Heart left ventricle (tissue), 16 donors: ENCODE measurements around the gene TGFBRAP1. TPM values are rescaled to one million over a fixed set of nuclear protein-coding genes. Genes with fewer than 3 reads are reported as not detected.

ENCODE experiments used
- ATAC-seq, 4 donors: fragments of 200-7000 bp; cut with Tn5 transposase; one replicate each; pipeline ENCODE4 v1.9.1; 2020 to 2022; ENCODE audit warnings: moderate library complexity in 4 of 4, mild to moderate bottlenecking in 3 of 4, moderate number of reproducible peaks in 1 of 4
- DNase-seq, 5 donors: peaks; one replicate each; pipeline ENCODE4 v3.0.0-alpha.2; 2020
- H3K27ac ChIP-seq, 12 donors: fragments of 200-600 bp; sonication (generic) in 4 of 12; one replicate each; pipeline versions ENCODE4 v1.5.0 to v1.8.0; 2016 to 2022; ENCODE audit warnings: mild to moderate bottlenecking in 2 of 12
- H3K27me3 ChIP-seq, 9 donors: fragments of 200-600 bp; sonication (generic) in 2 of 9; one replicate each; pipeline versions ENCODE4 v1.5.1 to v1.8.0; 2016 to 2022; ENCODE audit warnings: mild to moderate bottlenecking in 3 of 9
- H3K36me3 ChIP-seq, 9 donors: fragments of 200-600 bp; sonication (generic) in 2 of 9; one replicate each; pipeline versions ENCODE4 v1.5.0 to v1.8.0; 2018 to 2022; ENCODE audit warnings: mild to moderate bottlenecking in 2 of 9
- H3K4me1 ChIP-seq, 12 donors: fragments of 200-600 bp; sonication (generic) in 4 of 12; one replicate each; pipeline versions ENCODE4 v1.5.0 to v1.8.0; 2016 to 2022; ENCODE audit warnings: mild to moderate bottlenecking in 3 of 12
- H3K4me3 ChIP-seq, 12 donors: fragments of 200-600 bp; sonication (generic) in 4 of 12; one replicate each; pipeline versions ENCODE4 v1.5.0 to v1.8.0; 2017 to 2022; ENCODE audit warnings: mild to moderate bottlenecking in 9 of 12, moderate library complexity in 4 of 12
- H3K9me3 ChIP-seq, 12 donors: fragments of 200-600 bp; sonication (generic) in 4 of 12; one replicate each; pipeline versions ENCODE4 v1.5.0 to v1.8.0; 2016 to 2022; ENCODE audit warnings: mild to moderate bottlenecking in 1 of 12
- POLR2A ChIP-seq, 2 donors: fragments of 450-650 bp; IDR thresholded peaks; one replicate each; pipeline ENCODE4 v1.6.1; 2017; ENCODE audit warnings: antibody characterized with exemption in 2 of 2, mild to moderate bottlenecking in 2 of 2, moderate library complexity in 2 of 2
- WGBS, 4 donors: extraction: QIAGEN DNeasy Blood & Tissue Kit in 2 of 4; methylation state at CpG; one replicate each; pipeline versions ENCODE4 v1.1.5 to v1.1.7; 2013 to 2018; 5-methylcytosine and 5-hydroxymethylcytosine counted together
- intact Hi-C, 10 donors: fragments of 100-400 bp; cut with DNase I; formaldehyde crosslinking; loops; one replicate each; pipeline versions ENCODE4 v1.11.1 to v1.14.2; 2022
- polyA plus RNA-seq, 2 donors: library from polyadenylated mRNA; stranded (reverse); fragments of 200-250 nt; gene quantifications; one replicate each; pipeline ENCODE4 v1.2.3, GENCODE V29; 2013
- total RNA-seq, 9 donors: library from RNA; depleted of rRNA in 2 of 9; stranded (reverse); fragments of >200 nt in 2 of 9; fragmentation: NEBNext Ultra II Directional in 3 of 9; extraction: Animal tissue kit (Norgen Biotek cat#: 25700) in 3 of 9; gene quantifications; one replicate each; pipeline versions ENCODE4 v1.1.0 to v1.2.4, GENCODE V29; 2016 to 2023
- TF ChIP-seq, protein P1 (sequence below), 12 donors: fragments of 200-600 bp; sonication (generic) in 4 of 12; IDR thresholded peaks; one replicate each; pipeline versions ENCODE4 v1.5.0 to v1.8.0; 2018 to 2022; ENCODE audit warnings: antibody characterized with exemption in 12 of 12, mild to moderate bottlenecking in 5 of 12
- donor health status: ischemic (EF 13 %, LVEDD 7.1; RV severe dilation, severe dysfunction).
- donor health status: healthy with polysubstance abuse.
- donor health status: DM: no; HTN: yes; CAD: no.
- donor health status: DM: no; HTN: no; CAD: no.
- donor health status: ischemic (EF 25% LVEDD 6.9; RV normal size, moderate dysfunction).
- donor health status: ischemic (EF 25% LVEDD 5.7; RV mildly dilated, moderate dysfunction).
- donor health status: healthy.
- donor health status: DM: yes; HTN: yes; CAD: no.
- donor health status: ischemic (EF 35%, LVEDD 5.7; RV mildly dilated, moderate dysfunction).
- donor health status: nonischemic (EF 11% LVEDD 7.7; RV severe dilation, severe dysfunction).
- donor health status: DM: yes; HTN: yes; CAD: no.
- donor health status: PGD.
- donor health status: ischemic (EF 29% LVEDD 5.4; RV normal size, mild dysfunction).
- donor health status: nonischemic (EF 23%, LVEDD 6.1; RV moderate dilation, normal function).

The TGFBRAP1 gene
- total and polyA plus RNA-seq, 11 donors, result 1.8 to 20.0 (median 10.8) TPM

DNA sequence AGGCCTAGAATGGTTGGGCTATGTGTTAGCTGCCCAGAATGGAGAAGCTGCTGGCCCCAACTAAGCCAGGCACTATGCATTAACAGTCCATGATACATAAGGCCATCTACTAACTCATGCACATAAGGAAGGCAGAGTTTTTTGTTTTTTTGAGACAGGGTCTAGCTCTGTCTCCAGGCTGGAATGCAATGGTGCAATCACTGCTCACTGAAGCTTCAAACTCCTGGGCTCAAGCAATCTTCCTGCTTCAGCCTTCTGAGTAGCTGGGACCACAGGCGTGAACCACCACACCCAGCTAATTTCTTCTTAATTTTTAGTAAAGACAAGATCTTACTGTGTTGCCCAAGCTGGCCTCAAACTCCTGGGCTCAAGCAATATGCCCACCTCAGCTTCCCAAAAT, 50.4 kb downstream of the TGFBRAP1 start:
- ATAC-seq (no peak), DNase-seq (no peak)
- TF ChIP-seq POLR2A (IDR thresholded peaks at IDR 0.05), result no peak
- TF ChIP-seq, protein P1, sequence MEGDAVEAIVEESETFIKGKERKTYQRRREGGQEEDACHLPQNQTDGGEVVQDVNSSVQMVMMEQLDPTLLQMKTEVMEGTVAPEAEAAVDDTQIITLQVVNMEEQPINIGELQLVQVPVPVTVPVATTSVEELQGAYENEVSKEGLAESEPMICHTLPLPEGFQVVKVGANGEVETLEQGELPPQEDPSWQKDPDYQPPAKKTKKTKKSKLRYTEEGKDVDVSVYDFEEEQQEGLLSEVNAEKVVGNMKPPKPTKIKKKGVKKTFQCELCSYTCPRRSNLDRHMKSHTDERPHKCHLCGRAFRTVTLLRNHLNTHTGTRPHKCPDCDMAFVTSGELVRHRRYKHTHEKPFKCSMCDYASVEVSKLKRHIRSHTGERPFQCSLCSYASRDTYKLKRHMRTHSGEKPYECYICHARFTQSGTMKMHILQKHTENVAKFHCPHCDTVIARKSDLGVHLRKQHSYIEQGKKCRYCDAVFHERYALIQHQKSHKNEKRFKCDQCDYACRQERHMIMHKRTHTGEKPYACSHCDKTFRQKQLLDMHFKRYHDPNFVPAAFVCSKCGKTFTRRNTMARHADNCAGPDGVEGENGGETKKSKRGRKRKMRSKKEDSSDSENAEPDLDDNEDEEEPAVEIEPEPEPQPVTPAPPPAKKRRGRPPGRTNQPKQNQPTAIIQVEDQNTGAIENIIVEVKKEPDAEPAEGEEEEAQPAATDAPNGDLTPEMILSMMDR (IDR thresholded peaks at IDR 0.05), result no peak
- WGBS, 4 donors, result 94 to 100% (median 96%) methylated on average over 1 of the region's 1 CpG
- Histone ChIP-seq H3K36me3 (peaks cover 0 to 100% (median 83%) of the 10 kb centered on the region in 9 donors), H3K27ac (no peak overlapping the region), H3K4me1 (no peaks in the 10 kb centered on the region), H3K4me3 (no peak overlapping the region), H3K27me3 (no peaks in the 10 kb centered on the region), H3K9me3 (no peaks in the 10 kb centered on the region)
- intact Hi-C loops, result no loop called here

DNA sequence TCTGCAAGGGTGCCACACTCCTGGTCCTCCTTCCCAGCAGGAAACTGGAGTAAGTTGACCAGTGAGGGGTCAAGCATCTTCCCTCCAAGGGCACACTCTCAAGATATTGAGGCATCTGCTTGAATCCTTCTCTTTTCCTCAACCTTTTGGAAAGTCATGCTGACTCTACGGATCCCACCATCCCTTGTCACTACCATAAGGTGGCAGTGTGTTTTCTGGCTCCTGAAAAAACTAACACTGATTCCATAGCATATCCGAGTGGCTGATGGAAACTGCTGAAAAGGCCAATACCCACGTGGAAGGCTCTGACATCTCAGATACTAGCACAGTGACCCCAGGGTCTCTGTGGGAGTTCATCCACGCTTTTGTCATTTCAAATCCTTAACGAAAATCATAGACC, 50.9 kb downstream of the TGFBRAP1 start:
- DNase-seq (no peak), ATAC-seq (no peak)
- H3K36me3 ChIP-seq, result peaks cover 0 to 100% (median 83%) of the 10 kb centered on the region in 9 donors
- H3K27ac ChIP-seq, result no peak overlapping the region
- no peaks in the 10 kb centered on the region for H3K9me3 ChIP-seq
- H3K27me3 ChIP-seq, result no peaks in the 10 kb centered on the region
- H3K4me1 ChIP-seq, result no peaks in the 10 kb centered on the region
- WGBS, 4 donors, result 60 to 70% (median 66%) methylated on average over 5 of the region's 5 CpGs
- TF ChIP-seq, protein P1 (IDR thresholded peaks at IDR 0.05), result no peak
- TF ChIP-seq POLR2A (IDR thresholded peaks at IDR 0.05), result no peak
- intact Hi-C loops, result no loop called here
- H3K4me3 ChIP-seq, result no peak overlapping the region

DNA sequence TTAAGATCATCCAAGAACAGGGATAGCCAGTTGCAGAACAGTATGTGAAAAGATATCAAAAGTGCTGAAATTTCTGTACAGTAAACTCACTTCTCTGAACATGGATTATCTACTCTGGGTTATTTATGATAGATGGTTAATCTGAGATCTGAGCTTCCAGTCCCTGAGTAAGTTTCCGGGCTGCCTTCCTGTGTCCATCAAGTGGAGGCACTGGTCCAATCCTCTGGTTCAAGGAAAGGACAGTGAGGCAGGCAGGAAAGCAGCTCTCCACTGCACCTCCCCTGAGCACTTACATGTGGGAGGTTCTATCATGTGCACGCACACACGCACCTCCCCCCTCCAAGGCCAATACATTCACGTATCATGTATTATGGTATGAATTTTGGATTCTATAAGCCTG, 55.5 kb downstream of the TGFBRAP1 start:
- ATAC-seq (peak in 1 of 4 donors; percentile 49), DNase-seq (no peak)
- peaks cover 0 to 100% (median 93%) of the 10 kb centered on the region in 9 donors for H3K36me3 ChIP-seq
- TF ChIP-seq, protein P1 (IDR thresholded peaks at IDR 0.05), result no peak
- no peak for TF ChIP-seq POLR2A (IDR thresholded peaks at IDR 0.05)
- no peak overlapping the region for H3K4me3 ChIP-seq
- H3K27me3 ChIP-seq, result no peaks in the 10 kb centered on the region
- H3K4me1 ChIP-seq, result no peaks in the 10 kb centered on the region
- H3K9me3 ChIP-seq, result no peaks in the 10 kb centered on the region
- 53 to 70% (median 64%) methylated on average over 4 of the region's 4 CpGs for WGBS, 4 donors
- intact Hi-C loops, result no loop called here
- no peak overlapping the region for H3K27ac ChIP-seq

DNA sequence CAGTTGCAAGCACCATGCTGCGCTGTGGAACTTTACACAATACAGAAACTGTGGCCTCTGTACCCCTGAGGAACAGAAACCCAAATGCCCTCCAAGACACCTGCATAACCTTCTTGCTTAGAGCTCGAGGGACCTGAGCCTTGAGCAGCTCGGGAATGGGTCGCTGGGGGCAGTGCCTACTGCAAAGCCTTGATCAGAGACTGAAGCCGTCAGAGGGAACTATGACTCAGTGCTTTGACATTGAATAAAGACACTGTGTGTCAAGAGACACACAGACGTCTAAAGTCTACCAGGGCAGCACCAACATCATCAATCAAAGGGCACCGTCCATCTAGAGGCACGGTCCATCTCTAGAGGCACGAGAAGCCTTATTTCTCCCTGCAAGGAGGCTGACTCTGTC, 57.4 kb downstream of the TGFBRAP1 start:
- intact Hi-C loops, result no loop called here
- H3K27ac ChIP-seq, result no peak overlapping the region
- peaks cover 0 to 100% (median 95%) of the 10 kb centered on the region in 9 donors for H3K36me3 ChIP-seq
- ATAC-seq, result no peak
- no peaks in the 10 kb centered on the region for H3K27me3 ChIP-seq
- no peaks in the 10 kb centered on the region for H3K4me1 ChIP-seq
- no peak for DNase-seq
- no peaks in the 10 kb centered on the region for H3K9me3 ChIP-seq
- TF ChIP-seq, protein P1 (IDR thresholded peaks at IDR 0.05), result no peak
- no peak for TF ChIP-seq POLR2A (IDR thresholded peaks at IDR 0.05)
- H3K4me3 ChIP-seq, result no peak overlapping the region
- 88 to 93% (median 92%) methylated on average over 9 of the region's 9 CpGs for WGBS, 4 donors
